HEK293 (cell line): Measurements from ENCODE around the gene HAO2.

ENCODE experiments used
- CTCF ChIA-PET: fragments of 350-600 bp; formaldehyde crosslinking; extraction: SDS; loops from one replicate; lab custom pipeline; 2021; ENCODE audit warnings: antibody characterized with exemption; lab: Yijun Ruan, JAX
- POLR2A ChIA-PET: fragments of 300-600 bp; formaldehyde crosslinking; extraction: SDS; loops from one replicate; lab custom pipeline; 2020; ENCODE audit warnings: antibody characterized with exemption, inconsistent platforms; lab: Yijun Ruan, JAX
- H3K27ac ChIP-seq: fragments of 200-500 bp; sonication (Bioruptor generic); 2 replicates; pipeline ENCODE4 v1.5.1; 2014; ENCODE audit warnings: low read depth, low read length, control low read depth, inconsistent platforms; ENCODE audit errors: extremely low read depth
- H3K36me3 ChIP-seq, 2 experiments: fragments of 200-500 bp in 1 of 2; sonication (Bioruptor generic) in 1 of 2; 1 replicate in 1 of 2; 2 replicates in 1 of 2; pipeline ENCODE4 v1.5.1; 2014 to 2017; ENCODE audit warnings: inconsistent platforms in 2 of 2, low read length in 2 of 2; ENCODE audit not compliant: control insufficient read depth in 2 of 2, insufficient read depth in 1 of 2
- H3K4me1 ChIP-seq: fragments of 200-500 bp; sonication (Bioruptor generic); 2 replicates; pipeline ENCODE4 v1.5.1; 2014; ENCODE audit warnings: mild to moderate bottlenecking, low read length, inconsistent platforms; ENCODE audit not compliant: control insufficient read depth, insufficient read depth
- H3K4me3 ChIP-seq: 2 replicates; pipeline ENCODE4 v1.5.1; 2011; ENCODE audit warnings: low read depth, mild to moderate bottlenecking, control low read depth, low read length, moderate library complexity
- H3K9me3 ChIP-seq: fragments of 200-500 bp; sonication (Bioruptor generic); 2 replicates; pipeline ENCODE4 v1.5.1; 2014; ENCODE audit warnings: low read depth, low read length, inconsistent platforms; ENCODE audit not compliant: control insufficient read depth, insufficient read depth
- BCL11B ChIP-seq: fragments of 450-650 bp; formaldehyde crosslinking; IDR thresholded peaks from 2 replicates; pipeline ENCODE4 v1.5.1; 2016; ENCODE audit warnings: low read depth, missing biosample characterization, missing genetic modification characterization
- IKZF3 ChIP-seq: fragments of 450-650 bp; IDR thresholded peaks from 2 replicates; pipeline ENCODE4 v1.5.0; 2018; ENCODE audit warnings: missing biosample characterization, mild to moderate bottlenecking, missing genetic modification characterization, moderate library complexity
- RBAK ChIP-seq: fragments of 450-650 bp; formaldehyde crosslinking; IDR thresholded peaks from 2 replicates; pipeline ENCODE4 v1.5.1; 2016; ENCODE audit warnings: missing biosample characterization, missing genetic modification characterization
- REPIN1 ChIP-seq: fragments of 450-650 bp; formaldehyde crosslinking; IDR thresholded peaks from 2 replicates; pipeline ENCODE4 v1.5.1; 2017; ENCODE audit warnings: missing biosample characterization, missing genetic modification characterization, low read depth
- SCRT2 ChIP-seq: fragments of 450-650 bp; formaldehyde crosslinking; IDR thresholded peaks from 2 replicates; pipeline ENCODE4 v1.5.1; 2016; ENCODE audit warnings: missing biosample characterization, missing genetic modification characterization
- TRIM28 ChIP-seq: IDR thresholded peaks from 2 replicates; pipeline ENCODE4 v1.6.1; 2011; ENCODE audit warnings: low read length, control low read depth, borderline replicate concordance
- ZBTB20 ChIP-seq: fragments of 450-650 bp; formaldehyde crosslinking; IDR thresholded peaks from 2 replicates; pipeline ENCODE4 v1.5.1; 2016; ENCODE audit warnings: missing biosample characterization, missing genetic modification characterization
- ZIC2 ChIP-seq: fragments of 450-650 bp; formaldehyde crosslinking; IDR thresholded peaks from 2 replicates; pipeline ENCODE4 v1.5.1; 2016; ENCODE audit warnings: missing biosample characterization, missing genetic modification characterization
- ZNF133 ChIP-seq: fragments of 450-650 bp; formaldehyde crosslinking; IDR thresholded peaks from 2 replicates; pipeline ENCODE4 v1.5.1; 2016; ENCODE audit warnings: missing biosample characterization, missing genetic modification characterization
- ZNF214 ChIP-seq: fragments of 450-650 bp; formaldehyde crosslinking; IDR thresholded peaks from 2 replicates; pipeline ENCODE4 v1.5.1; 2017; ENCODE audit warnings: missing biosample characterization, mild to moderate bottlenecking, missing genetic modification characterization, borderline replicate concordance
- ZNF473 ChIP-seq: fragments of 450-650 bp; formaldehyde crosslinking; IDR thresholded peaks from 2 replicates; pipeline ENCODE4 v1.5.1; 2017; ENCODE audit warnings: missing biosample characterization, missing genetic modification characterization
- ZNF558 ChIP-seq: fragments of 450-650 bp; formaldehyde crosslinking; IDR thresholded peaks from 2 replicates; pipeline ENCODE4 v1.5.1; 2016; ENCODE audit warnings: missing biosample characterization, missing genetic modification characterization
- ZNF654 ChIP-seq: fragments of 450-650 bp; formaldehyde crosslinking; IDR thresholded peaks from 2 replicates; pipeline ENCODE4 v1.5.1; 2016; ENCODE audit warnings: low read depth, missing biosample characterization, missing genetic modification characterization
- ZNF701 ChIP-seq: fragments of 450-650 bp; formaldehyde crosslinking; IDR thresholded peaks from 2 replicates; pipeline ENCODE4 v1.5.1; 2016; ENCODE audit warnings: missing biosample characterization, missing genetic modification characterization
- ZNF791 ChIP-seq: fragments of 450-650 bp; formaldehyde crosslinking; IDR thresholded peaks from 2 replicates; pipeline ENCODE4 v1.5.1; 2016; ENCODE audit warnings: missing biosample characterization, missing genetic modification characterization
- ZNF843 ChIP-seq: fragments of 450-650 bp; formaldehyde crosslinking; IDR thresholded peaks from 2 replicates; pipeline ENCODE4 v1.5.1; 2016; ENCODE audit warnings: missing biosample characterization, missing genetic modification characterization
- TF ChIP-seq, protein P1 (sequence below): fragments of 450-650 bp; formaldehyde crosslinking; IDR thresholded peaks from 2 replicates; pipeline ENCODE4 v1.5.1; 2017; ENCODE audit warnings: missing biosample characterization, mild to moderate bottlenecking, missing genetic modification characterization, moderate library complexity
- TF ChIP-seq, protein P2 (sequence below): fragments of 450-650 bp; formaldehyde crosslinking; IDR thresholded peaks from 2 replicates; pipeline ENCODE4 v1.5.1; 2016; ENCODE audit warnings: missing biosample characterization, missing genetic modification characterization, borderline replicate concordance
- TF ChIP-seq, protein P3 (sequence below): fragments of 450-650 bp; IDR thresholded peaks from 2 replicates; pipeline ENCODE4 v1.5.1; 2018; ENCODE audit warnings: missing biosample characterization, mild to moderate bottlenecking, missing genetic modification characterization
- TF ChIP-seq, protein P4 (sequence below): fragments of 450-650 bp; formaldehyde crosslinking; IDR thresholded peaks from 2 replicates; pipeline ENCODE4 v1.5.1; 2017; ENCODE audit warnings: missing biosample characterization, missing genetic modification characterization
- TF ChIP-seq, protein P5 (sequence below): fragments of 450-650 bp; formaldehyde crosslinking; IDR thresholded peaks from 2 replicates; pipeline ENCODE4 v1.5.1; 2017; ENCODE audit warnings: missing biosample characterization, missing genetic modification characterization

The HAO2 gene

DNA sequence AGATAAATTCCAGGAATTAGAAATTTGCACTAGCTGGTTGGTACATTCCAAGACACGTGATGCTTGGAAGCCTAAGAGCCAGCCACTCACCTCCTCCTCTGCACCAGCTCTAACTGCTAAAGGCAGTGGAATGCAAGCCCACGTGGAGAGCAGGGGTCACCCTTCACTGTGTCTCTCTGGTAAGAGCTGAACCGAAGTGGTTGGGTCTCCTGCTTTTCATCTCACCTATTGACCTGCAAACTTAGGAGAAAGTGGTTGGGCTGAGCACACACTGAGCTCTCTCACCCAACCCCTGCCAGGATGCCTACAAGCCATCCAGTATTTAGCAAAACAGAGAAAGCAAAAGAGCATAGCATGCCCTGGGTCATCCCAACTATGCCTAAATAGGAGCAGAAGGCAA lies 19.3 kb downstream of the HAO2 start:
- Histone ChIP-seq H3K36me3 (no peaks in the 10 kb centered on the region), H3K27ac (no peak overlapping the region), H3K4me3 (no peak overlapping the region), H3K9me3 (no peaks in the 10 kb centered on the region)
- CTCF ChIA-PET = no interaction called here
- POLR2A ChIA-PET = no interaction called here
- no peak for TF ChIP-seq ZIC2 (tag by site-specific recombination)
- TF ChIP-seq, protein P1, sequence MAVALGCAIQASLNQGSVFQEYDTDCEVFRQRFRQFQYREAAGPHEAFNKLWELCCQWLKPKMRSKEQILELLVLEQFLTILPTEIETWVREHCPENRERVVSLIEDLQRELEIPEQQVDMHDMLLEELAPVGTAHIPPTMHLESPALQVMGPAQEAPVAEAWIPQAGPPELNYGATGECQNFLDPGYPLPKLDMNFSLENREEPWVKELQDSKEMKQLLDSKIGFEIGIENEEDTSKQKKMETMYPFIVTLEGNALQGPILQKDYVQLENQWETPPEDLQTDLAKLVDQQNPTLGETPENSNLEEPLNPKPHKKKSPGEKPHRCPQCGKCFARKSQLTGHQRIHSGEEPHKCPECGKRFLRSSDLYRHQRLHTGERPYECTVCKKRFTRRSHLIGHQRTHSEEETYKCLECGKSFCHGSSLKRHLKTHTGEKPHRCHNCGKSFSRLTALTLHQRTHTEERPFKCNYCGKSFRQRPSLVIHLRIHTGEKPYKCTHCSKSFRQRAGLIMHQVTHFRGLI = peak; percentile 85
- no peak for TF ChIP-seq IKZF3 (tag by site-specific recombination)
- no peak for TF ChIP-seq ZNF558 (tag by site-specific recombination)
- TF ChIP-seq, all 188 proteins: peak for 1
- peaks cover 3% of the 10 kb centered on the region; the same call in 1 of the 2 replicates for H3K4me1 ChIP-seq

DNA sequence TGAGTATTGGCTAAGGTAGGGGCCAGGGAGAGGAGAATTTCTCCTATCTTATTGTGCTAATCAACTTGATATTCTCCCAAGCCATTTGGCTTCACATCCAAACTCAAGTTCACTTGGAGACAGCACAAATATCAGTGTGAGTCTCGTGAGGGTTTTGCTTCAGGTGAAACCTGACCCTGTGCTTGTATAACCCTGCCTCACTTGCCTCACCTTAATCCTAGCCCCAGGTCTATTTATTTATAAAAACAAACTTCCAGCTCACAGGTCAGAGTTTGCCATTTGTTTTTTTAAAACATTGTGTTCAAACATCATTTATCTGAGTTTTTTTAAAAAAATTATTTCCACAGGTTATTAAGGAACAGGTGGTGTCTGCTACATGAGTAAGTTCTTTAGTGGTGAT lies 19.9 kb downstream of the HAO2 start:
- CTCF ChIA-PET = interaction anchor here (0.6 kb wide), 1 partner anchor 1669 kb away, joined by 3 read pairs; no protein-coding TSS in a partner anchor
- POLR2A ChIA-PET = no interaction called here
- H3K27ac ChIP-seq = no peak overlapping the region
- H3K9me3 ChIP-seq = no peaks in the 10 kb centered on the region
- H3K4me1 ChIP-seq = peaks cover 3% of the 10 kb centered on the region; the same call in 1 of the 2 replicates
- H3K36me3 ChIP-seq = no peaks in the 10 kb centered on the region
- no peak for TF ChIP-seq ZNF214 (tag by site-specific recombination)
- TF ChIP-seq SCRT2 (tag by site-specific recombination) = 0 out of 2 replicates have a peak, but pooled peaks have one; percentile 9
- no peak overlapping the region for H3K4me3 ChIP-seq

DNA sequence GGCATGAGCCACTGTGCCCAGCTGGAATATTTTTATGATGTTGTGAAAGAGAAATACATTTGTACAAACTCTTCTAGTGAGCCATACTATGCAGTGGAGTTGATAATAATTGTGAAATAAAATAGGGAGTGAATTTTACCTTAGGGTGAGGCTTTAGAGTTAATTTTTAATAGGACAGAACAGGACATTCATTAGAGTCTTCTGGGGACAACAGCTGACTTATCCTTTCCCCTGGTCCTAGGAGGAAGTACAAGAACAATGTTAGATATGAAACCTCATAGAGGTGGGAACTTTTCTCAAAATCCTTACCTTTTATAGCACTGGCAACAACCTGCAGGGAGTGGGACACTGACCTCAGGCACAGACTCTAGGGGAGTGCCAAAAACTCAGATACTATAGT lies 21.9 kb downstream of the HAO2 start:
- Histone ChIP-seq H3K4me1 (peaks cover 3% of the 10 kb centered on the region; the same call in 1 of the 2 replicates), H3K27ac (no peak overlapping the region), H3K4me3 (no peak overlapping the region), H3K36me3 (no peaks in the 10 kb centered on the region), H3K9me3 (no peaks in the 10 kb centered on the region)
- ChIA-PET POLR2A (no interaction called here), CTCF (no interaction called here)
- TF ChIP-seq ZNF473 (tag by site-specific recombination) = no peak
- no peak for TF ChIP-seq ZNF133 (tag by site-specific recombination)

DNA sequence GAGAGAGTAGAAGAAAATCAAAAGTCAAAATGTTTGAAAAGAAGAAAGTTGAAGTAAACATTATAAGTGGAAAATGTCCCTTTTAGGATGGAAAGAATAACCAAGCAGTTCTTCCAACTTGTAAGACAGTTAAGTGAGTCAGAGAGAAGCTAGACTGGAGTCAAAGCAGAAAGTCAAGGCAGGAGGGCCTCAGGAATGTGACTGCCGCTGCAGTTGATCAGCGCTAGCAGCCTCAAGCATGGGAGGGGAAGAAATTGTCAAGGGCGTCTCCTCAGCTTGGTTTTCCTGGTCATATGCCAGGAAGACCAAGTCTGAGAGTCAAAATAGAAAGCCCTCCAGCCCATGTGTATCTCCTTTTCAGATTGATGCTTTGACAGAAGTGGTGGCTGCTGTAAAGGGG lies 23.2 kb downstream of the HAO2 start:
- Histone ChIP-seq H3K4me1 (peaks cover 3% of the 10 kb centered on the region; the same call in 1 of the 2 replicates), H3K4me3 (no peak overlapping the region), H3K27ac (no peak overlapping the region), H3K36me3 (no peaks in the 10 kb centered on the region), H3K9me3 (no peaks in the 10 kb centered on the region)
- ChIA-PET POLR2A (no interaction called here), CTCF (interaction anchor here (0.5 kb wide), 1 partner anchor 360 kb away, joined by 3 read pairs; no protein-coding TSS in a partner anchor)
- TF ChIP-seq RBAK (tag by site-specific recombination) = no peak
- TF ChIP-seq, protein P2, sequence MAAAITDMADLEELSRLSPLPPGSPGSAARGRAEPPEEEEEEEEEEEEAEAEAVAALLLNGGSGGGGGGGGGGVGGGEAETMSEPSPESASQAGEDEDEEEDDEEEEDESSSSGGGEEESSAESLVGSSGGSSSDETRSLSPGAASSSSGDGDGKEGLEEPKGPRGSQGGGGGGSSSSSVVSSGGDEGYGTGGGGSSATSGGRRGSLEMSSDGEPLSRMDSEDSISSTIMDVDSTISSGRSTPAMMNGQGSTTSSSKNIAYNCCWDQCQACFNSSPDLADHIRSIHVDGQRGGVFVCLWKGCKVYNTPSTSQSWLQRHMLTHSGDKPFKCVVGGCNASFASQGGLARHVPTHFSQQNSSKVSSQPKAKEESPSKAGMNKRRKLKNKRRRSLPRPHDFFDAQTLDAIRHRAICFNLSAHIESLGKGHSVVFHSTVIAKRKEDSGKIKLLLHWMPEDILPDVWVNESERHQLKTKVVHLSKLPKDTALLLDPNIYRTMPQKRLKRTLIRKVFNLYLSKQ (tag by site-specific recombination) = no peak
- no peak for TF ChIP-seq ZNF654 (tag by site-specific recombination)
- no peak for TF ChIP-seq BCL11B
- no peak for TF ChIP-seq ZBTB20 (tag by site-specific recombination)
- TF ChIP-seq, protein P3, sequence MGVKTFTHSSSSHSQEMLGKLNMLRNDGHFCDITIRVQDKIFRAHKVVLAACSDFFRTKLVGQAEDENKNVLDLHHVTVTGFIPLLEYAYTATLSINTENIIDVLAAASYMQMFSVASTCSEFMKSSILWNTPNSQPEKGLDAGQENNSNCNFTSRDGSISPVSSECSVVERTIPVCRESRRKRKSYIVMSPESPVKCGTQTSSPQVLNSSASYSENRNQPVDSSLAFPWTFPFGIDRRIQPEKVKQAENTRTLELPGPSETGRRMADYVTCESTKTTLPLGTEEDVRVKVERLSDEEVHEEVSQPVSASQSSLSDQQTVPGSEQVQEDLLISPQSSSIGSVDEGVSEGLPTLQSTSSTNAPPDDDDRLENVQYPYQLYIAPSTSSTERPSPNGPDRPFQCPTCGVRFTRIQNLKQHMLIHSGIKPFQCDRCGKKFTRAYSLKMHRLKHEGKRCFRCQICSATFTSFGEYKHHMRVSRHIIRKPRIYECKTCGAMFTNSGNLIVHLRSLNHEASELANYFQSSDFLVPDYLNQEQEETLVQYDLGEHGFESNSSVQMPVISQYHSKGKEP (tag by site-specific recombination) = no peak
- TF ChIP-seq ZNF843 (tag by site-specific recombination) = no peak
- TF ChIP-seq, protein P4, sequence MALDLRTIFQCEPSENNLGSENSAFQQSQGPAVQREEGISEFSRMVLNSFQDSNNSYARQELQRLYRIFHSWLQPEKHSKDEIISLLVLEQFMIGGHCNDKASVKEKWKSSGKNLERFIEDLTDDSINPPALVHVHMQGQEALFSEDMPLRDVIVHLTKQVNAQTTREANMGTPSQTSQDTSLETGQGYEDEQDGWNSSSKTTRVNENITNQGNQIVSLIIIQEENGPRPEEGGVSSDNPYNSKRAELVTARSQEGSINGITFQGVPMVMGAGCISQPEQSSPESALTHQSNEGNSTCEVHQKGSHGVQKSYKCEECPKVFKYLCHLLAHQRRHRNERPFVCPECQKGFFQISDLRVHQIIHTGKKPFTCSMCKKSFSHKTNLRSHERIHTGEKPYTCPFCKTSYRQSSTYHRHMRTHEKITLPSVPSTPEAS (tag by site-specific recombination) = no peak
- TF ChIP-seq ZNF791 (tag by site-specific recombination) = no peak
- no peak for TF ChIP-seq REPIN1
- no peak for TF ChIP-seq ZNF701 (tag by site-specific recombination)
- TF ChIP-seq TRIM28 = no peak
- TF ChIP-seq, protein P5, sequence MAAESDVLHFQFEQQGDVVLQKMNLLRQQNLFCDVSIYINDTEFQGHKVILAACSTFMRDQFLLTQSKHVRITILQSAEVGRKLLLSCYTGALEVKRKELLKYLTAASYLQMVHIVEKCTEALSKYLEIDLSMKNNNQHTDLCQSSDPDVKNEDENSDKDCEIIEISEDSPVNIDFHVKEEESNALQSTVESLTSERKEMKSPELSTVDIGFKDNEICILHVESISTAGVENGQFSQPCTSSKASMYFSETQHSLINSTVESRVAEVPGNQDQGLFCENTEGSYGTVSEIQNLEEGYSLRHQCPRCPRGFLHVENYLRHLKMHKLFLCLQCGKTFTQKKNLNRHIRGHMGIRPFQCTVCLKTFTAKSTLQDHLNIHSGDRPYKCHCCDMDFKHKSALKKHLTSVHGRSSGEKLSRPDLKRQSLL = no peak
